ENCODE data around the gene NEK3.
"Not testable (repeated sequence)": the region's sequence is repeated elsewhere in the genome, so short reads cannot be mapped to it uniquely, and the experiment has no call there.

- TF ChIP-seq, protein P1, sequence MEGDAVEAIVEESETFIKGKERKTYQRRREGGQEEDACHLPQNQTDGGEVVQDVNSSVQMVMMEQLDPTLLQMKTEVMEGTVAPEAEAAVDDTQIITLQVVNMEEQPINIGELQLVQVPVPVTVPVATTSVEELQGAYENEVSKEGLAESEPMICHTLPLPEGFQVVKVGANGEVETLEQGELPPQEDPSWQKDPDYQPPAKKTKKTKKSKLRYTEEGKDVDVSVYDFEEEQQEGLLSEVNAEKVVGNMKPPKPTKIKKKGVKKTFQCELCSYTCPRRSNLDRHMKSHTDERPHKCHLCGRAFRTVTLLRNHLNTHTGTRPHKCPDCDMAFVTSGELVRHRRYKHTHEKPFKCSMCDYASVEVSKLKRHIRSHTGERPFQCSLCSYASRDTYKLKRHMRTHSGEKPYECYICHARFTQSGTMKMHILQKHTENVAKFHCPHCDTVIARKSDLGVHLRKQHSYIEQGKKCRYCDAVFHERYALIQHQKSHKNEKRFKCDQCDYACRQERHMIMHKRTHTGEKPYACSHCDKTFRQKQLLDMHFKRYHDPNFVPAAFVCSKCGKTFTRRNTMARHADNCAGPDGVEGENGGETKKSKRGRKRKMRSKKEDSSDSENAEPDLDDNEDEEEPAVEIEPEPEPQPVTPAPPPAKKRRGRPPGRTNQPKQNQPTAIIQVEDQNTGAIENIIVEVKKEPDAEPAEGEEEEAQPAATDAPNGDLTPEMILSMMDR (IDR thresholded peaks at IDR 0.05), result not testable (repeated sequence)
- not testable (repeated sequence) for TF ChIP-seq POLR2AphosphoS5, POLR2A, EP300 (IDR thresholded peaks at IDR 0.05)
Measured at GRCh38 chr13:52163878-52164277, 4.5 kb upstream of the NEK3 start.

All from stomach (tissue), 4 donors.